Activated CD8-positive, alpha-beta memory T cell treated with anti-CD3 and anti-CD28 coated beads for 4 hours (primary cell): ENCODE measurements around the gene PRMT7.

Experiments
- DNase-seq, 2 donors: peaks; one replicate each; pipeline ENCODE4 v3.0.0-alpha.2; 2020; ENCODE audit warnings: low read depth in 2 of 2

The PRMT7 gene

GRCh38 chr16:68362947-68363657 is 52.3 kb downstream of the PRMT7 start:
- DNase-seq: no peak

- no peak for DNase-seq
Measured at GRCh38 chr16:68363658-68364521, 53.1 kb downstream of the PRMT7 start.

- no peak for DNase-seq
Measured at GRCh38 chr16:68364561-68364998, 53.8 kb downstream of the PRMT7 start.

GRCh38 chr16:68365167-68365817 is 54.5 kb downstream of the PRMT7 start:
- DNase-seq: no peak

GRCh38 chr16:68366062-68366461 is 55.2 kb downstream of the PRMT7 start:
- no peak for DNase-seq

- DNase-seq: no peak
Measured at GRCh38 chr16:68367030-68367429, 56.2 kb downstream of the PRMT7 start.

GRCh38 chr16:68367440-68367839 is 56.6 kb downstream of the PRMT7 start:
- no peak for DNase-seq

- no peak for DNase-seq
Measured at GRCh38 chr16:68367891-68368290, 57.1 kb downstream of the PRMT7 start.

GRCh38 chr16:68368301-68368888 is 57.6 kb downstream of the PRMT7 start:
- DNase-seq: no peak

- no peak for DNase-seq
Measured at GRCh38 chr16:68369168-68369567, 58.3 kb downstream of the PRMT7 start.

- DNase-seq: no peak
Measured at GRCh38 chr16:68369697-68370580, 59.1 kb downstream of the PRMT7 start.

- peak in 1 of 2 donors; percentile 22 for DNase-seq
Measured at GRCh38 chr16:68370581-68371275, 59.9 kb downstream of the PRMT7 start.

GRCh38 chr16:68371276-68371651 is 60.4 kb downstream of the PRMT7 start:
- no peak for DNase-seq

GRCh38 chr16:68371706-68372380 is 61.0 kb downstream of the PRMT7 start:
- no peak for DNase-seq

- no peak for DNase-seq
Measured at GRCh38 chr16:68372381-68372720, 61.5 kb downstream of the PRMT7 start.

GRCh38 chr16:68372806-68373205 is 62.0 kb downstream of the PRMT7 start:
- no peak for DNase-seq

GRCh38 chr16:68373528-68374245 is 62.9 kb downstream of the PRMT7 start:
- DNase-seq: no peak

GRCh38 chr16:68374246-68374805 is 63.5 kb downstream of the PRMT7 start:
- DNase-seq: no peak
